ENCODE measurements around the gene CRHR2.
"Not testable (repeated sequence)": the region's sequence is repeated elsewhere in the genome, so short reads cannot be mapped to it uniquely, and the experiment has no call there.

The CRHR2 gene

DNA sequence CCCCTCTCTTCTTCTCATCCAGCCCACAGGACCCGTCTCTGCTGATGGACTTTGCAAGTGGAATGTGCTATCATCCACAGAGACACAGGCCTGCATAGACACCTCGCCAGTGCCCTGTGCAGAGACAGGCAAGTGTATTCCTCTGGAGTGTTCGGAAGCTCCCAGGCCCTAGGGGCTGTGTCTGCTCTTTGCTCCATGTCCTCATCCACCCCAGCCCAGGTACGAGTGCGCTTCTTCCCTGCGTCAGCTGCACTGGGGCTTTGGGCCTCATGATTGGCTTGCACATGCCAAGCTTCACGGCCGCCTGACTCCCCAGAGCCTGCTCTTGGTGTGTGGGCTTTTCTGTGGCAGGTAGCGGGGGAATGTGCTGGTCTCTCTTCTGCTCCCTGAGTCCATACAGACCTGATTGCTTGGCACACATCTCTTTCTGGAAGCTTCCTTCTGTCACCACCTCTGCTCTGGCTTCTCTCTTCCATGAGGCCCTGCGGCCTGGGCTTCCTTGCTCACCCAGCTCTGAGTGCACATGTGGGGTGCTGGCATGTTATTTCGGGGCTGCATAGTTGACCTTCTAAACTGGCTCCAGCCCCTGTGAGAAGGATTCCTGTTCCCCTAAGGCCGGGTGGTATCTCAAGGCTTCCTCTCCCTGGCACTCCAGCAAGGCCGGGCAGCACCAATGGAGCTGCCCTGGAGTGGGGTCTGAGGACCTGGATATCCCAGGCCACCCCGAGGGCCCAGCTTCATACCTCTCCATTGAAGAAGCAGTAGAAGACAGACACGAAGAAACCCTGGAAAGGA is 27.8 kb downstream of the CRHR2 start:
- no peak for DNase-seq (ENCODE audit: low spot score)

DNA sequence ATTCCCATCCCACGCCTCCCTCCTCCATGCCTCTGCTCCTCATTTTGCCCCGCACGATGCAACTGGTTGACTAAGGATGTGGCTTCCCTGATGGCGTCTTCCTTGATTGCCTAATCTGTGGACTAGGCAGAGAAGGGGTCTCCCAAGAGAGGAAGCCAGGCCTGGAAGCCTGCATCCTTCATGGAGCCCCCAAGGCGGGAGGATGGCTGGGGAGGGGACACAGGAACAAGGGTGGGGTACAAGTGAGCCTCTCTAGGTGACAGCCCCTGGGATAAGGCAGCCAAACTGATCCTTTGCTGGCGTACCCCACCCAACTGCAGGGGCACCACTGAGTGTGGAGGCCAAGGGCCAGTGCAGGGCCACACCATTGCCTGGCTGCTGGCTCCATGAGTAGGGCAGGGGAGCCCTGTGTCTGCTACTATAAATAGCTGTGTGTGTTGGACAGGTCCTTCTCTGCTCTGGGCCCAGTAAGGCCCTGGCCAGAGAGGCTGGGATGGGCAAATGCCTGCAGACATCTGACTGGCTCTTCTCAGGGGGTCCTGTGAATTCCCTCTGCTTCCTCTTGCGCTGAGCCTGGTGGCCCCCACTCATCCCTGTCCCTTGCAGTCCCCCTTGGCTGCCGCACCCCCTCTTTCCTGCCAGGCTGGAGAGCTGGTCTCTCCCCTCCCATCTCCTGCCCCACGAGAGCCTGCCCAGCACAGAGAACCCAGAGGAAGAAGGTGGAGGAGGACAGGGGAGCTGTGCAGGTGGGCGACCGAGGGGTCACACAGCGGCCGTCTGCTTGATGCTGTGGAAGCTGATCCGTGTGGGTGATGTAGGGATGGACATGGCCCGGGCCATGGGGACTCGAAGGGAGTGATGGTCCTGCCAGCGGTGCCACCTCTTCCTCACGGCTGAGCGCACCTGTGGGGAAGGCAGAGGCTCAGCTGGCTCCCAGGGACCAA is 29.3 kb downstream of the CRHR2 start:
- no peak for DNase-seq (ENCODE audit: low spot score)

DNA sequence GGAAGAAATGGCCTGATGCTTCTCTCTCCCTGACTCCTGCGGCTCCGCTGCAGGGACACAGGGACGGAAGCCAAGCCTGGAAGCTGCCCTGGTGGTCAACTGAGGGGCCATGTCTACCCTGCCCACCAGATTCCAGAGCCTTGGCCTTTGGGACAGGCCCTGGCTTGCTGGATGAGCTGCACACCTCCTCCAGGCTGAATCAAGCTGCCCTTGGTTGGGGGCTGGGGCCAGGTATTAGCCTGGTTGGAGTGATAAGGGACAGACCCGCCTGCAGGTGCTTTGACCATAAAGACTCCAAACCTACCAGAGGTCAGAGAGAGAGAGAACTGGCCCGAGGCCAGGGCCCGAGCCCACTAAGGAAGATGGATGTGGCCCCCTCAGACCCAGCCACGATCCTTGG is 30.1 kb downstream of the CRHR2 start:
- DNase-seq (ENCODE audit: low spot score) = no peak

DNA sequence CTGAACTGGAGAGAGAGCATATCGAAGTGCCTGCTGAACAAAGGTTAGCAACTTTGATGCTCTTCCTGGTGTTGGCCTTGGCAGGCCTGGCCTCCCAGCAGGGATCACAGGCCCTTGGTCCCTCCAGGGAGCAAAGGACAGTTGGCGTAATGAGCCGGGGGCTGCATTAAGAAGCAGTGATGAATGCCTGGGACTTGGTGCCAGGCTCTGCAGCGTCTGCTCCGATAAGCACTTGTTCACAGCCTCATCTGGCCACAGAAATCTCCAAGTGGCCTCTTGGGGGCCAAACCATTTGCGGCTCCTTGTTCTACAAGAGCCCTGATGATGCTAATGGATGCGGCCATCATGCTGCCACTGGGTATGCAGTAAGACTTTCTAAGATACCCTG is 31.8 kb downstream of the CRHR2 start:
- no peak for DNase-seq (ENCODE audit: low spot score)

DNA sequence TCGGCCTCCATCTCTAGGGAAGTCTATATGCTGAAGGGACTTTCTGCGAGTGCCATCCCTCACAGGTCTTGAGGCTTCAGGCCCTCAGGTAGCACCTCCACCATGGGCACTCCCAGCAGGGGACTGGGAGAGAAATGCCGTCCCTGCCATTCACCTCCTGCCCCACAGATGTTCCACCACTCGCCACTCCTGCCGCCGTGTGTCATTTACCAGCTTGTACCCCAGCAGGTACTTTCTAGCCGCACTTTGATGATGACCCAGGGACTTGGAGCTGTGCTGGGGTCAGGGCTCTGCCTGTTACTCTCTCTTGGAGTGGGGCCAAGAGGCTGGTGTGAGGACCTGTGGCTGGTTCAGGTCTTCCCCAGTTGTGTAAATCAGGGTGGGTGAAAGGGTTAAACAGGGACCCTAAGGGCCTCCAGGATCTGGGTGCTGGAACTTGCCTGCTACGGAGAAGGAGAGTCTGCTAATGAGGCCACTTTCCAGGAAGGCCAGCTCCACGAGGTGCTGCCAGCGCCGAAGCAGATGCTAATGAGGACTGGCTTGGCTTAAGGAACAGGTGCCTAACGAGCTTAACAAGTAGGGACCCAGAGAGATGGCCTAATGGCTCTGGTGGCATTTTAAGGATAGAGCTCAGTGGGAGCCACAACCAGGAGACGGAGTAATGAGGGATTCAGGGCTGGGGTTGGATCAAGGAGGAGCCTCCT is 32.4 kb downstream of the CRHR2 start:
- no peak for DNase-seq (ENCODE audit: low spot score)

DNA sequence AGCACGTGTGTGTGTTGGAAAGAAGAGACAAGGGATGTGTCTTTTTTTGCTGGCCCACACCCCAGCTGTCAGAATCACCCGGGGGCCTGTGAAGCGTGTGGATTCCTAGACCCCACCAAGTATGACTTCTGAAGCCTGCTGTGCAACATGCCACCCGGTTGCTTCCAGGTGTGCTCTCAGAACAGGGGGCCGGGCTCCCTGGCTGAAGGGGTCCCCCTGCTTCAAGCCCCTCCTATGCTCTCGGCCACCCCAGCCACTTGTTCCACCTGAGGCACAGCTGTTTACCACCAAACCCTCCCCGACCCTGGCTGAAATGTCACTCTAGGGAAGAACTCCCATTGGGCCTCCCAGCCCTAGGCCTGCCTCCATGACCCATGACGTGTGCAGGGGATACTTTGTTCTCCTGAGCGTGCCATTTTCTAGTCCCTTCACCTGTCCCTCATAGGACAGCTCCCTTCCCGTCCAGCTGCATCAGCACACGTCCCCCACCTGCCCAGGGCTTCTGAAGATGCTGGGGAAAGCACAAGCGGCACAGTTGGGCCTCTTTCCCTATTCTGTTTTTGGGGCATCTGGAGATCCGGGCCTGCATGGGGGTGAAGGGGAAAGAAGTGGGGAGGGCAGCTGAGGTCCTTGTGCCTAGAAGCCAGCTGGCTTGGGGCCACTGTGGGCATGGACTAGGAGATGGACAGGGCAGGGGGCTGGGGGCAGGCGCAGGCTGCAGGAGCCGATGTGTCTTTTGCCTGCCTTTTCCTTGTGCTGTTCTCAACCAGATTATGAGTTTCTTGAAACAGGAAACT is 33.3 kb downstream of the CRHR2 start:
- no peak for DNase-seq (ENCODE audit: low spot score)

DNA sequence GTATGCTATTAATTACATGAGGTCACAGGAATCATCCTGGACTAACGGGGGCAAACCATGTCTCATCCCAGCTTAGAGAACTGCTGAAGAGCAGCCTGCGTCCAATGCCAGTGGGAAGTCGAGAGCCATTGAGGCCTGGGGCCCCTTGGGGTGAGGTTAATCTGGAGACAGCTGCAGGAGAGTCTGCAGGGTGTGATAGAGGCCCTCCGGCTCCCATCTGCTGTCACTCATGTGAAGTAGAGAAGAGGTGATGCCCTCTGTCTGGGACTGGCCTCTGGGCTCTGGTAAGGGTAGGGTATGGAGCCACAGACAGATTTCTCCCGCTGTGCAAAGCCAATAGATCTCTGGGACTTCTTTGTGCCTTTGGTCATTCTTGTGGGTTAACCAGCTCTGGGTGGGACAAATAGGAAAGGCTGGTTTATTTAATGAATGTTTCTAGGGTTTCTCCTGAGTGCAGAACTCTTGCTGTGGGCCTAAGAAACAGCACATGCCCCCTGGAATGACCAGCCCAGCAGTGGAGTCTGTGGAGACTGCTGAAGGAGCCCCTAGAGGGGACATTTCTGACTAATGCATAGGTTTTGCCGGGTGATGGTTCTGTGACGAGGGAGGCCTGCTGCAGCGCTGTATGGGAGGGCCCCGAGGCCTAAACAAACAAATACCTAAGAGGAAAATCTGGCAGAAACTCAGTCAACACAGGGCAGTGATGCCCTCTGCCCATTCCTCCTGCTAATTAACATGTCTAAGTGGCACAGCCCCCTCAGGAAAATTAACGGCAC is 34.5 kb downstream of the CRHR2 start:
- no peak for DNase-seq (ENCODE audit: low spot score)

DNA sequence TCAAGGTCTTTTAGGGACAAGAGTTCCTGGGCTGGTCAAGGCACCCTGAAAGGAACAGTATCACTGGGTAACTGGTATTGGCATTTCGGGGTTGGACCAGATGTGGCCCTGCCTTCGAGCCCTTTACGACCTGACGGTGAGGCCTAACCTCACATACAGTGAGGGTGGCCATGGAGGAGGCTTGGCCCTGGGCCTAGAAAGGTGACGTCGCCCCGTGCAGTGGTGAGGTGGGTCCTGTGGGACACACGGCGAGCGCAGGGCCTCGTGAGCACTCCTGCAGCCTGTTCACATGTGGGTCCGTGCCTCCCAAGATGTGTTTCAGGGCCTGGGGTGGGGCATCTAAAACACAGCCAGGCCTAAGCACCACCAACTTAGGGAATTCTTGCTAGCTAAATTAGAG is 36.1 kb downstream of the CRHR2 start:
- no peak for DNase-seq (ENCODE audit: low spot score)

DNA sequence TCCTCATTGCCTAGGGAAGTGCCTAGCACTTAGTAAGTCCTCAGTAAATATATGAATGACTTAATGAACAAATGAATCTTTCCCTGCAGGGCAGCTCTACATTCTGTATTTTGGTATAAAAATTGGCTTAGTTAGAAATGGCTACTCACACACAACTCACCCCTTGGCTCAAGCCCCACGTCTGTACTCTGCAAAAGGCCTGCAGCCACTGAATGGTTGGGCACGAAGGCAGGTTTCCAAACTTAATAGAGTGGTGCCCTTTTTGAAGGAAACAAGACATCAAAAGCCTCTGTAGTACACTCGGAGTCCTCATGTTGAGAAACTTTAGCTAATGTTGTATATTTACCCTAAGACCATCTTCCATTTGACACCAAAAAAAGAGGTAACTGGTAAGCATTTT is 36.6 kb downstream of the CRHR2 start:
- DNase-seq (ENCODE audit: low spot score) = no peak

DNA sequence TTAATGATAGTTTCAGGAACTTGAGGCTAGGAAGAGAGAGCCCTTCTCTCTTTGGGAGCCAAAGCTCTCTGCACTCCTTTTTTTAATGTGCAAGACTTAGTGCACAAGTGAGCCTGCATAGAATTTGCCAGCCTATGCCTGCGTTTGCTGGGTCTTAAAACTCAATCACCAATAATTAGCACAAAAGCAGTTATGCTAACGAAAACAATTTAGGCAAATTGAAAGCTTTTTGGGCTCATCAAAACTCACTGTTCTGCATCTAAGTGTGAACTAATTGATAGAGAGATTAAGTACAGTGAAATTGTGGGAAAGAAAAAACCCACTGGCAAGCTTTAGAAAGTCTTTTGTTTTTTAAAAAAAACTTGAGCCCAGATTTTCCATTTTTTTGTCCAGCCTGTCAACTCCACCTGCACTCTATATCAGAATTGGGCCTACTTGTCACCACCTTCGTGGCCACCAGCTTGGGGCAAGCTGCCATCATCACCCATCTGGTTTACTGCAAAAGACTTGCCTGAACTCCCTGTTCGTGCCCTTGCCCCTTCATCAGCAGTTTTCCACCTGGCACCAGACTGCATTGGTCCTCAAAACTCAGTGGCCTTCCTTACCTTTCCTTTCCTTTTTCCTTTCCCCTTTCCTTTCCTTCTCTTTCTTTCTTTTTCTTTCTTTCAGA is 37.8 kb downstream of the CRHR2 start:
- no peak for DNase-seq (ENCODE audit: low spot score)

DNA sequence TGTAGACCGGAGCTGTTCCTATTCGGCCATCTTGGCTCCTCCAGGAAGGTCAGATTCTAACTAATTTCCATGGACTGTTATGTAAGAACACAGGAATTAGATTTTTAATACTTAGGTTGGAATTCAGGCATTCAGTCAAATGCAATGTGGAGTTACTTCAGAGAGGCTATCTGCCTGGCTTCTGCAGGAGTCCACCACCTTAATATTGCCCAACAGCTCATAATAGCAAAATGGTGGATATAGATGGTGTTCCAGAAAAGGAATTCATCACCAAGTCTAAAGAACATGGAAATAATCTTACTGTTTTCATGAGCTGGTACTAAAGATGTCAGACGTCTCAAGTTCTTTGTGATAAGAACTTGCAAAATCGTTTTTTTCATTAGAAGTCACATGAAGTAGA is 39.5 kb downstream of the CRHR2 start:
- DNase-seq (ENCODE audit: low spot score) = no peak

DNA sequence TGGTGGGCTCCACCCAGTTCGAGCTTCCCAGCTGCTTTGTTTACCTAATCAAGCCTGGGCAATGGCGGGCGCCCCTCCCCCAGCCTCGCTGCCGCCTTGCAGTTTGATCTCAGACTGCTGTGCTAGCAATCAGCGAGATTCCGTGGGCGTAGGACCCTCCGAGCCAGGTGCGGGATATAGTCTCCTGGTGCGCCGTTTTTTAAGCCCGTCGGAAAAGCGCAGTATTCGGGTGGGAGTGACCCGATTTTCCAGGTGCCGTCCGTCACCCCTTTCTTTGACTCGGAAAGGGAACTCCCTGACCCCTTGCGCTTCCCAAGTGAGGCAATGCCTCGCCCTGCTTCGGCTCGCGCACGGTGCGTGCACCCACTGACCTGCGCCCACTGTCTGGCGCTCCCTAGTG is 39.9 kb downstream of the CRHR2 start:
- DNase-seq (ENCODE audit: low spot score) = not testable (repeated sequence)

DNA sequence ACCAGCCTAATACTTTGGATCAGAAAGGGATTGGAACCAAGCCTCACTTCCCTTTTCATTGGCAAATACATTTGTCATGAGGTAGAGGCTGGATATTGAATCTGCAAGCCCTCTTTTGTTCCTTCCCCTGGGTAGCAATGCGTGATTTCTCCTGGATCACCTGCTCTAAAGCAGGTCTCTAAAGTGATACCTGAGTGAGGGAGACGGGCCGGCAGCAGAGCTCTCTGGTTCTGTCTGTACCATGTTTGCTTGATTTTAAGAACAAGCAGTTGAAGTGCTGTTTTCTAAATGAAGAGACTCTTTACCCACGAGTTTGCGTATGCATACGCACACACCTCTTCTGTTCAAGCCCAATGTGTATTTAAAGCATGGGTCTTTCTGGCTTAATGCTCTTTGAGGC is 46.5 kb downstream of the CRHR2 start:
- no peak for DNase-seq (ENCODE audit: low spot score)

DNA sequence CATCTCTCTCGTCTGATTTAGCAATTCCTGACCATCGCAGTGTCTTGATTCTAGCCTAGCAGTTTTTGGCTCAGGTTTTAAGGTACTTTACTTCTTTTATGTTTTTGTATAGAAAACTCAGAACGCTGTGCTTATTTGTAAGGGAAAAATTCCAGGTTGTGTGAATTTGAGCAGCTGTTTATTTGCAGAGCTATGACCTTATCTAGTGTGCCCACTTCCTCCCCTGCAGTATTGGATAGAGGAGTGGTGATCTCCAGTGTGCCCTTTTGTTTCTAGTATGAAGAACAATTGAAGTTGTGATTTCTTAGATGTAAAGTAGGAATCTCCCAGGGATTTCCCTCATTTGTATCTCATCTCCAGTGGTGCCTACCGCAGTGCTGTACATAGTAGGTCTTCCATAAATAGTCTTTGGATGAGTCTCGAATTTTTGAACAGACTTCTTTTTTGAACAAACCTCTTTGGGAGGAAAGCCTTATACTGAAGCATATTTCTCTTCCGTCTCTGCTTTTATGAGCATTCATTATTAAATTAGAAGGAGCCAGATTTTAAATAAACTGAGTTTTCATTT is 47.5 kb downstream of the CRHR2 start:
- DNase-seq (ENCODE audit: low spot score) = no peak

DNA sequence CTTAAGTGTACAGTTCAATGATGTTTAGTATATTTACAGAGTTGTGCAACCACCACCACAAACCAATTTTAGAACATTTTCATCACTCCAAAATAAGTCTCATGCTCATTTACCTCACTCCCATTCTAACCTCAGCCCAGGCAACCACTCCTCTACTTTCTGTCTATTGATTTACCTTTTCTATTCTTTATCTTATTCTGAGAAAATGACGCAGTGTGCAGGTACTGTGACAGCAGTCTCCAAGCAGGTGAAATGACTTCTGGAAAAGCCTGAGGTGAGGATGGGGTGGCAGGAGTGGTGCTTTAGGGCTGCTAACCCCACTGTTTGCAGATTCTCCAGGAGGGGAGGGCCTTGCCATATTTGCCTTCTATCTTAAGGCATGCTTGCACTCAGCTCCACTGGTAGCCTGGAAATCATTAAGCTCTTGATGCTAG is 48.0 kb downstream of the CRHR2 start:
- DNase-seq (ENCODE audit: low spot score) = no peak

DNA sequence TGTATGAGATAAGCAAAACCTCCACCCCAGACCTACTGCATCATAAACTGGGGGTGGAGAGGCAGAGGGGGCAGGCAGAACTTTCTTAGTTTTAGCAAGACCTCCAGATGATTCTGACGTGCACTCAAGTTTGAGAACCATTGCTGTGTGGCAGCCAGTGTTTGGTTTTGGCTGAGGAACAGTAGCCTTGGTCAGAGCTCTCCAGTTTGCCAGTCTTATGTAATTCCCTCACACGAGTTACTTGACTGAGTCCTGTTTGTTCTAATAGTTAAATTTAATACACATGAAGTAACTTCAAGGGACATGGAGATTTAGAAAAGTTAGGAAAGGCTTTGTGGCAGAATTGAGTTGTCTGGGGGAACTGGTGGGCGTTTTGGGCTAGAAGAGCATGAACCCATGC is 49.0 kb downstream of the CRHR2 start:
- DNase-seq (ENCODE audit: low spot score) = no peak

DNA sequence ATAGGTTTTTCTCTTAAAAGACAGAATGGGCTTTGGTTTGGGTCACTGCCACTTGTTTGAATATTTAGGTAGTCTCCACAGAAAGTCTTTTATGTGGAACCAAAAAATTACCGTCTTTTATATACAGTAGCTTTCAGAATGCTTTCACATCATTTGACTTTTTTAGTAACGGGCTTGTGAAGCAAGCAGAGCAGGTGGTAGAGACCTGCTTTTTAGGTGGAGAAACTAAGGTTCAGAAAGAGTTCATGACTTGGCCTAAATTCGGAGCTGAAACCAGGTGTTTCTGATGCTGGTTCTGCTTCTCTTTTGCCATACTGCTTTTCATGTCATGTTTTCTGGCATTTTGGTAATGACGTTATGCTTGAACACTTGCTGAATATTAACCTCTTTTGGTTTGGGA is 51.3 kb downstream of the CRHR2 start:
- no peak for DNase-seq (ENCODE audit: low spot score)

DNA sequence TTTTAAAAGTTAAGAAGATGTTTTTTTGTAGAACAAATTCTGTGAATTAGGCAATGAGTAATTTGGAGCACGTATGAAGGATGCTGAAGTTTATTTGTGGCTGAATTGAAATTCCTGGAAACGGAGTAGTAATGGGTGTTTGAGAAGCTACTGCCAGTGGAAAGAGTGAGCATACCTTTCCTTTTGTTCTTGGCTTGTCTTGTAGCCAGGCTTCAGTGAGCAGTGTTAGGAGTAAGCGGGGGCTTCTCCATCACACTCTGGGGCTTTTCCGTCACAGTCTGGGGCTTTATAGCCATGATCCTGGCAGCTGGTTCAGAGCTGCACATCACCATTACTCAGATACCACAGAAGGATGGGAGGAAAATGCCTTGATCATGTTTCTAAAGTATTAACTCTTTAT is 55.2 kb downstream of the CRHR2 start:
- no peak for DNase-seq (ENCODE audit: low spot score)

DNA sequence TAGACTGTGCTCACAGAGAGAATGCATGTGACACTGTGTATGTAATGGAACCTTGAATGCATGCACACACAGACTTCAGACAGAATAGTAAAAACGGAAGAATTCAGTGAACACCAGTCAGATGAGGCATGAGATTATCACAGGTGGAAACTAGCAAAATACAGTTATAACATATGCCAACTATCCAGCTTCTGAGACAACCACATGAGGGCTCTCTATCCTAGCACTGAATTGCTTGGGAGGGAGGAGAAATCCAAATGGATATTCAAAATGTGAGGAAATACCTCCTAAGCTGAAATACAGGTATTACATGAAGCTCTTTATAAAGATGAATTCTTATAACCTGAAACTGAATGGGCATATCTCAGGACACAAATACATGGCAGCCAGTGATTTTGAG is 57.0 kb downstream of the CRHR2 start:
- no peak for DNase-seq (ENCODE audit: low spot score)

DNA sequence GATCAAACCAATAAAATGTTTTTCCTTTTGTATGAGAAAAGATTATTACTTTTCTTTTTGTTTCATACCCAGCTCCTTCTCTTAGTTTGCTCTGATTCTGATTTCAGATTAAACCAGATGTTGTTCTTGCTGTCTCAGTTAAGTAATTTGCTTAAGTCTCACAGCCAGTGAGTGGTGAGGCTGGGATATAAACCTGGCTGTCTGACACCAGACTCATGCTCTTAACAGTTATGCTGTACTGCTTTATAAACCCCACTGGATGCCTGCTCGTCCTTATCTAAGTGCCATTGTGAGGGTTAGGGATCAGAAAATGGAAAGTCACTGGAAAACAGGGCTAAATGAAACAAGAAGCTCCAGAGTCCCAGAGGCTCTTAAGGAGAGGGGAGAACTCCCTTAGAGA is 63.3 kb downstream of the CRHR2 start:
- DNase-seq (ENCODE audit: low spot score) = no peak

Data from globus pallidus (tissue), 1 donor.